ENCODE results near the gene IL22RA2.
"Not testable (repeated sequence)": the region's sequence is repeated elsewhere in the genome, so short reads cannot be mapped to it uniquely, and the experiment has no call there.

Gene IL22RA2

GRCh38 chr6:137213331-137213740 lies 39.9 kb upstream of the IL22RA2 start:
- Histone ChIP-seq H3K4me1 (ENCODE audit: insufficient read depth, low read length) (peaks cover 57% of the 10 kb centered on the region), H3K9ac (ENCODE audit: low read length) (no peak overlapping the region), H3K27me3 (ENCODE audit: control insufficient read depth in 1 of 2, insufficient read depth in 2 of 2, low read length in 2 of 2) (no peaks in the 10 kb centered on the region), H3K4me3 (ENCODE audit: low read depth in 1 of 2, low read length in 2 of 2) (no peak overlapping the region), H3K36me3 (ENCODE audit: insufficient read depth, low read length) (no peaks in the 10 kb centered on the region), H3K9me3 (ENCODE audit: low read length) (no peaks in the 10 kb centered on the region), H3K27ac (ENCODE audit: low read depth, low read length) (no peak overlapping the region)

DNA sequence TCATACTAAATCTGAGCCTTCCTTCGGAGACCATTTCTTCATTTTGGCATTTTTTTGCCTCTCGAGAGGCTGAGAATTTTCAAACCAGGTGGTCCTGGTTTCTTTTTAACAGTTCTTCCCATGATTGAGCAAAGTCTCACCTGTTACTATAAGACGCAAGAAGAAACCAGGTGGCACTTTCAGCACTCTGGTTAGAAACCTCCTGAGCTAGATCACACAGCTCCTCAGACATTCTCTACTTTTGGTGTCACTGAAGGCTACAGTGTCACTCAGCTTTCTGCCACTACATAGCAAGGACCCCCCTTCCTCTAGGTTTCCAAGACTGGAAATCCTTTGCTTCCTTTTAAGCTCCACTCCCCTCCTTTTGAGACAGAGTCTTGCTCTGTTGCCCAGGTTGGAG lies 38.5 kb upstream of the IL22RA2 start:
- no peak overlapping the region for H3K4me3 ChIP-seq (ENCODE audit: low read depth in 1 of 2, low read length in 2 of 2)
- no peaks in the 10 kb centered on the region for H3K27me3 ChIP-seq (ENCODE audit: control insufficient read depth in 1 of 2, insufficient read depth in 2 of 2, low read length in 2 of 2)
- H3K9ac ChIP-seq (ENCODE audit: low read length), result no peak overlapping the region
- H3K4me1 ChIP-seq (ENCODE audit: insufficient read depth, low read length), result peaks cover 45% of the 10 kb centered on the region
- peaks cover 4% of the 10 kb centered on the region for H3K36me3 ChIP-seq (ENCODE audit: insufficient read depth, low read length)
- no peaks in the 10 kb centered on the region for H3K9me3 ChIP-seq (ENCODE audit: low read length)
- H3K27ac ChIP-seq (ENCODE audit: low read depth, low read length), result no peak overlapping the region

GRCh38 chr6:137210903-137211302 lies 37.5 kb upstream of the IL22RA2 start:
- Histone ChIP-seq H3K9me3 (ENCODE audit: low read length) (no peaks in the 10 kb centered on the region), H3K4me1 (ENCODE audit: insufficient read depth, low read length) (peaks cover 40% of the 10 kb centered on the region), H3K4me3 (ENCODE audit: low read depth in 1 of 2, low read length in 2 of 2) (no peak overlapping the region), H3K27me3 (ENCODE audit: control insufficient read depth in 1 of 2, insufficient read depth in 2 of 2, low read length in 2 of 2) (no peaks in the 10 kb centered on the region), H3K27ac (ENCODE audit: low read depth, low read length) (no peak overlapping the region), H3K9ac (ENCODE audit: low read length) (no peak overlapping the region), H3K36me3 (ENCODE audit: insufficient read depth, low read length) (peaks cover 10% of the 10 kb centered on the region)

- Histone ChIP-seq H3K4me1 (ENCODE audit: insufficient read depth, low read length) (peaks cover 25% of the 10 kb centered on the region), H3K9me3 (ENCODE audit: low read length) (no peaks in the 10 kb centered on the region), H3K9ac (ENCODE audit: low read length) (no peak overlapping the region), H3K36me3 (ENCODE audit: insufficient read depth, low read length) (peaks cover 36% of the 10 kb centered on the region), H3K27ac (ENCODE audit: low read depth, low read length) (no peak overlapping the region), H3K27me3 (ENCODE audit: control insufficient read depth in 1 of 2, insufficient read depth in 2 of 2, low read length in 2 of 2) (no peaks in the 10 kb centered on the region), H3K4me3 (ENCODE audit: low read depth in 1 of 2, low read length in 2 of 2) (no peak overlapping the region)
Observed at GRCh38 chr6:137208279-137208678, 34.8 kb upstream of the IL22RA2 start.

DNA sequence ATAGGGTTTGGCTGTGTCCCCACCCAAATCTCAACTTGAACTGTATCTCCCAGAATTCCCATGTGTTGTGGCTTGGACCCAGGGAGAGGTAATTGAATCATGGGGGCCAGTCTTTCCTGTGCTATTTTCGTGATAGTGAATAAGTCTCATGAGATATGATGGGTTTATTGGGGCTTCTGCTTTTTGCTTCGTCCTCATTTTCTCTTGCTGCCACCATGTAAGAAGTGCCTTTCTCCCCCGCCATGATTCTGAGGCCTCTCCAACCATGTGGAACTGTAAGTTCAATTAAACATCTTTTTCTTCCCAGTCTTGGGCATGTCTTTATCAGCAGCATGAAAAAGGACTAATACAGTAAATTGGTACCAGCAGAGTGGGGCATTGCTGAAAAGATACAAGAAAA lies 34.0 kb upstream of the IL22RA2 start:
- Histone ChIP-seq H3K4me1 (ENCODE audit: insufficient read depth, low read length) (peaks cover 24% of the 10 kb centered on the region), H3K36me3 (ENCODE audit: insufficient read depth, low read length) (peaks cover 41% of the 10 kb centered on the region)
- not testable (repeated sequence) for H3K4me3 ChIP-seq (ENCODE audit: low read depth in 1 of 2, low read length in 2 of 2); H3K27ac ChIP-seq (ENCODE audit: low read depth, low read length); H3K9ac ChIP-seq (ENCODE audit: low read length); H3K9me3 ChIP-seq (ENCODE audit: low read length); H3K27me3 ChIP-seq (ENCODE audit: control insufficient read depth in 1 of 2, insufficient read depth in 2 of 2, low read length in 2 of 2)

- Histone ChIP-seq H3K4me1 (ENCODE audit: insufficient read depth, low read length) (peaks cover 20% of the 10 kb centered on the region), H3K9me3 (ENCODE audit: low read length) (no peaks in the 10 kb centered on the region), H3K27me3 (ENCODE audit: control insufficient read depth in 1 of 2, insufficient read depth in 2 of 2, low read length in 2 of 2) (no peaks in the 10 kb centered on the region), H3K36me3 (ENCODE audit: insufficient read depth, low read length) (peaks cover 41% of the 10 kb centered on the region), H3K27ac (ENCODE audit: low read depth, low read length) (no peak overlapping the region), H3K4me3 (ENCODE audit: low read depth in 1 of 2, low read length in 2 of 2) (no peak overlapping the region), H3K9ac (ENCODE audit: low read length) (no peak overlapping the region)
Observed at GRCh38 chr6:137206577-137206976, 33.1 kb upstream of the IL22RA2 start.

- Histone ChIP-seq H3K36me3 (ENCODE audit: insufficient read depth, low read length) (peaks cover 56% of the 10 kb centered on the region), H3K27me3 (ENCODE audit: control insufficient read depth in 1 of 2, insufficient read depth in 2 of 2, low read length in 2 of 2) (no peaks in the 10 kb centered on the region), H3K4me1 (ENCODE audit: insufficient read depth, low read length) (peaks cover 3% of the 10 kb centered on the region), H3K9ac (ENCODE audit: low read length) (no peak overlapping the region), H3K27ac (ENCODE audit: low read depth, low read length) (no peak overlapping the region), H3K4me3 (ENCODE audit: low read depth in 1 of 2, low read length in 2 of 2) (no peak overlapping the region), H3K9me3 (ENCODE audit: low read length) (no peaks in the 10 kb centered on the region)
Observed at GRCh38 chr6:137203256-137203655, 29.8 kb upstream of the IL22RA2 start.

DNA sequence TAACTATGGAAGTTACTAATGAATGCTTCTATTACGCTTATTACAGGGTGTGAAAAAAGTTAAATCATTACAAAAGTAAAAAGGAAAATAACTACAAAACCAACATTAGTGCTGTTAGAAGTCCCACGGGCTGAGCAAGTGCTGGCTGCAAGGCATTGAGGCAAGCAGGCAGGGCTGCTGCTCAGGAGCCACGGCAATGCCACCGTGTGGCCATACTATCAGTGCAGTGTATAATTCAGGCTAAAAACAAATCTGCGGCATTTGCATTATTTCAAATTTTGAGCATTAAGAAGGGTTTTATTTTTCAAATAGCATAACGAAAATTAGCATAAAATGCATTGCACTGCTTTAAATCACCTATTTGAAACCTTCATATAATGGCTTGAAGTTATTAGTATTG lies 28.6 kb upstream of the IL22RA2 start:
- Histone ChIP-seq H3K4me3 (ENCODE audit: low read depth in 1 of 2, low read length in 2 of 2) (no peak overlapping the region), H3K27ac (ENCODE audit: low read depth, low read length) (no peak overlapping the region), H3K4me1 (ENCODE audit: insufficient read depth, low read length) (peaks cover 3% of the 10 kb centered on the region), H3K9ac (ENCODE audit: low read length) (no peak overlapping the region), H3K36me3 (ENCODE audit: insufficient read depth, low read length) (peaks cover 63% of the 10 kb centered on the region), H3K9me3 (ENCODE audit: low read length) (no peaks in the 10 kb centered on the region), H3K27me3 (ENCODE audit: control insufficient read depth in 1 of 2, insufficient read depth in 2 of 2, low read length in 2 of 2) (no peaks in the 10 kb centered on the region)

GRCh38 chr6:137201006-137201405 lies 27.6 kb upstream of the IL22RA2 start:
- no peaks in the 10 kb centered on the region for H3K27me3 ChIP-seq (ENCODE audit: control insufficient read depth in 1 of 2, insufficient read depth in 2 of 2, low read length in 2 of 2)
- H3K4me3 ChIP-seq (ENCODE audit: low read depth in 1 of 2, low read length in 2 of 2), result no peak overlapping the region
- no peaks in the 10 kb centered on the region for H3K4me1 ChIP-seq (ENCODE audit: insufficient read depth, low read length)
- no peaks in the 10 kb centered on the region for H3K9me3 ChIP-seq (ENCODE audit: low read length)
- H3K9ac ChIP-seq (ENCODE audit: low read length), result no peak overlapping the region
- no peak overlapping the region for H3K27ac ChIP-seq (ENCODE audit: low read depth, low read length)
- peaks cover 56% of the 10 kb centered on the region for H3K36me3 ChIP-seq (ENCODE audit: insufficient read depth, low read length)

DNA sequence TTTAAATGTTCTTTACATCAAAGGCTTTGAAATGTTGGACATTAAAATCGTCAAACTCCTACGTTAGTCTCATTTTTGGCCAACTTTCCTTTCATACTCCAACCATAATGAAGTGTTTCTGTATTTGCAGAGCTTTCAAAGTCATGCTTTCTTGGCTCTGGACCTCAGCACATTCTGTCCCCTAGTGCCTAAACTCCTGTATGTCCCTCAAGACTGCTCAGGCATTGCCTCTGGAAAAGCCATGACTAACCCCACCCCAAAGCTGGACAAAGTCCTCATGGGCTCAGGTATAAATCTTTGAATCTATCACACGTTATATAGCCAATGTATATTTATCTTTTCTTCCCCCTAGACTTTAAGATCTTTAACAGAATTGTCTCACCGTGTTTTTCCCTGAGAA lies 26.8 kb upstream of the IL22RA2 start:
- H3K4me1 ChIP-seq (ENCODE audit: insufficient read depth, low read length), result no peaks in the 10 kb centered on the region
- peaks cover 48% of the 10 kb centered on the region for H3K36me3 ChIP-seq (ENCODE audit: insufficient read depth, low read length)
- no peak overlapping the region for H3K9ac ChIP-seq (ENCODE audit: low read length)
- H3K27me3 ChIP-seq (ENCODE audit: control insufficient read depth in 1 of 2, insufficient read depth in 2 of 2, low read length in 2 of 2), result no peaks in the 10 kb centered on the region
- no peaks in the 10 kb centered on the region for H3K9me3 ChIP-seq (ENCODE audit: low read length)
- no peak overlapping the region for H3K4me3 ChIP-seq (ENCODE audit: low read depth in 1 of 2, low read length in 2 of 2)
- no peak overlapping the region for H3K27ac ChIP-seq (ENCODE audit: low read depth, low read length)

- Histone ChIP-seq H3K9me3 (ENCODE audit: low read length) (no peaks in the 10 kb centered on the region), H3K27me3 (ENCODE audit: control insufficient read depth in 1 of 2, insufficient read depth in 2 of 2, low read length in 2 of 2) (no peaks in the 10 kb centered on the region), H3K9ac (ENCODE audit: low read length) (no peak overlapping the region), H3K4me1 (ENCODE audit: insufficient read depth, low read length) (no peaks in the 10 kb centered on the region), H3K36me3 (ENCODE audit: insufficient read depth, low read length) (peaks cover 25% of the 10 kb centered on the region), H3K4me3 (ENCODE audit: low read depth in 1 of 2, low read length in 2 of 2) (no peak overlapping the region), H3K27ac (ENCODE audit: low read depth, low read length) (no peak overlapping the region)
Observed at GRCh38 chr6:137197684-137198645, 24.5 kb upstream of the IL22RA2 start.
